Mammary epithelial cell (primary cell): ENCODE measurements around the gene WDR19.

Experiments used
- CTCF ChIP-seq, 2 donors: IDR thresholded peaks in 1 of 2; conservative IDR thresholded peaks in 1 of 2; 2 replicates each; pipeline ENCODE4 v1.5.1; 2011 to 2012; ENCODE audit warnings: inconsistent platforms in 2 of 2, low read length in 2 of 2, mild to moderate bottlenecking in 2 of 2, control low read depth in 1 of 2, low read depth in 1 of 2; ENCODE audit not compliant: insufficient read depth in 1 of 2; ENCODE audit errors: extremely low read depth in 1 of 2
- EZH2 ChIP-seq: IDR thresholded peaks from 2 replicates; pipeline ENCODE4 v1.6.1; 2012; ENCODE audit warnings: low read length, inconsistent platforms, borderline replicate concordance

GRCh38 chr4:39324897-39325613 is 142.7 kb downstream of the WDR19 start:
- no peak for TF ChIP-seq CTCF (conservative IDR thresholded peaks at IDR 0.05 in 1 of 2, IDR thresholded peaks at IDR 0.05 in 1 of 2; ENCODE audit: extremely low read depth in 1 of 2, insufficient read depth in 1 of 2, low read depth in 1 of 2, low read length in 2 of 2)
- no peak for TF ChIP-seq EZH2
